Measurements from ENCODE around the gene RNF213. TPM values are rescaled to one million over a fixed set of nuclear protein-coding genes. Genes with fewer than 3 reads are reported as not detected.

Gene RNF213
- total RNA-seq, 1 experiment from 2014 or later, result 15.0 TPM

DNA sequence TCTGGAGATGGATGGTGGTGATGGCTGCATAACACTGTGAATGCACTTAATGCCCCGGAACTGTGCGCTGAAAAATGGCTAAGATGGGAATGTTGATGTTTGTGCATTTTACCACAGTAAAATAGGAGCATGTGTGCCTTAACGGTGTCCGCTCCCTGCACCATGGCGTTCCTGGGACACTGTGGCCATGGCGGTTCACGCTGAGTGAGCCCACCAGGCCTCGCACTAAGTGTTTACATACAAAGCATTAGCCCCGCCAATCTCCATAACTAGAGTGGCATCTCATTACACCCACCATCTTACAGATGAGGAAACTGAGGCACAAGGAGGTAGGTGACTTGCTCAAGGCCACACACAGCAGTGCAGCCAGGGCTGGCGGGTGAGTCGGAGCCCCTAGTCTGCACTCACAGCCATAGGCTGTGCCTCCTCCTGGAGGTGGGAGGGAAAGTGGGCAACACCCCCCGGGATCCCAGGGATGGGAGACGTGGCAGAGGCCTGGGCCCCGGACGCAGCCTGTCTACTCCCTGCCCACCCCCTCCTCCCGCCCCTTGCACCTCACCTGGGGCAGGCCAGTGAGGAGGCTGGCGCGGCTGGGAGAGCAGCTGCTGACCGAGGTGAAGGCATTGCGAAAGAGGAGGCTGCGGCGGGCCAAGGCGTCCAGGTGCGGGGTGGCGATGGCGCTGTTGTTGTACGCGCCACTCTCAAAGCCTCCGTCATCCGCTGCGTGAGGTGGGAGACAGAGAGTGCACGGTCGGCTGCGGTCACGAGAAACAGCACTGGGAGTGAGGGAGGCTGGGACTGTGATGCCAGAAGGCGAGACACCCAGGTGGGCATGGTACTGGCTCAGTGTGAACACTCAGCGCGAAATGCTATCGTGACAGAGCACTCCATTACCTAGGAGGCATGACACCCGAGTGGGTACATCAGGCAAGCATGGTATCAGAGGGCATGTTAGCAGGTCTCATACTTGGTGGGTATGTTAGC is 43.9 kb upstream of the RNF213 start:
- no peak overlapping the region for H3K27ac ChIP-seq (ENCODE audit: low read length)
- H3K36me3 ChIP-seq (ENCODE audit: insufficient read depth, low read length), result no peaks in the 10 kb centered on the region
- peaks cover 9% of the 10 kb centered on the region; the same call in 1 of the 2 replicates for H3K79me2 ChIP-seq (ENCODE audit: low read length)
- no peak overlapping the region for H3K9ac ChIP-seq (ENCODE audit: low read length)
- H3K9me3 ChIP-seq (ENCODE audit: low read length), result no peaks in the 10 kb centered on the region
- H3K4me1 ChIP-seq (ENCODE audit: low read length), result peaks cover 16% of the 10 kb centered on the region
- H3K27me3 ChIP-seq (ENCODE audit: low read length), result no peaks in the 10 kb centered on the region
- H3K4me3 ChIP-seq (ENCODE audit: low read length), result no peak overlapping the region
- no peak for DNase-seq
- H3K9me2 ChIP-seq (replicated peaks; ENCODE audit: insufficient read depth, low read length), result no peaks in the 10 kb centered on the region
- H4K20me1 ChIP-seq (ENCODE audit: insufficient read depth, low read depth, low read length), result no peaks in the 10 kb centered on the region; the same call in 1 of the 2 replicates
- no peak overlapping the region for H3K4me2 ChIP-seq (ENCODE audit: low read depth, low read length, poor library complexity, severe bottlenecking)
- H2AFZ ChIP-seq (ENCODE audit: low read length), result no peak overlapping the region

GRCh38 chr17:80217703-80218362 is 42.8 kb upstream of the RNF213 start:
- H3K4me3 ChIP-seq (ENCODE audit: low read length), result no peak overlapping the region
- H3K4me2 ChIP-seq (ENCODE audit: low read depth, low read length, poor library complexity, severe bottlenecking), result no peak overlapping the region
- H3K36me3 ChIP-seq (ENCODE audit: insufficient read depth, low read length), result no peaks in the 10 kb centered on the region
- no peak overlapping the region for H3K27ac ChIP-seq (ENCODE audit: low read length)
- no peaks in the 10 kb centered on the region; the same call in 1 of the 2 replicates for H4K20me1 ChIP-seq (ENCODE audit: insufficient read depth, low read depth, low read length)
- peaks cover 16% of the 10 kb centered on the region for H3K4me1 ChIP-seq (ENCODE audit: low read length)
- DNase-seq, result no peak
- no peak overlapping the region for H2AFZ ChIP-seq (ENCODE audit: low read length)
- no peaks in the 10 kb centered on the region for H3K27me3 ChIP-seq (ENCODE audit: low read length)
- no peaks in the 10 kb centered on the region for H3K9me3 ChIP-seq (ENCODE audit: low read length)
- no peak overlapping the region for H3K9ac ChIP-seq (ENCODE audit: low read length)
- H3K79me2 ChIP-seq (ENCODE audit: low read length), result peaks cover 9% of the 10 kb centered on the region; the same call in 1 of the 2 replicates
- H3K9me2 ChIP-seq (replicated peaks; ENCODE audit: insufficient read depth, low read length), result no peaks in the 10 kb centered on the region

DNA sequence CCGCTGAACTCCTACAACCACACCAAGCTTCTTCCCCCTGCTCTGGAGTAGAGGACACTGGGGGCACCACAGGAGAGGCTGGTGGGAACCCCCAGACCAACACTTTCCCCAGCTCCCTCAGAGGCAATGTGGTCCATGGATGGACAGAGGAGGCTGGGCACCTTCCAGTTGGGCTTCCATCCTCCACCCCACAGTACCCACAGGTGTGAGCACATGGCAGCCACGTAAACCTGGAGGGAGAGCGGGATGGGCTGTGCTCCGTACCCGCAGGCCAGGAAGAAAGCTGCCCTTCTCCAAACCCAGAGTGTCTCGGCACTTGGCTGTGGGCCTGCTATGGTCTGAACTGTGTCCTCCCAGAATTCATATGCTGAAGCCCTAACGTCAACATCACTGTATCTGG is 42.3 kb upstream of the RNF213 start:
- Histone ChIP-seq H3K4me3 (ENCODE audit: low read length) (no peak overlapping the region), H2AFZ (ENCODE audit: low read length) (no peak overlapping the region), H3K9me2 (replicated peaks; ENCODE audit: insufficient read depth, low read length) (no peaks in the 10 kb centered on the region), H3K4me1 (ENCODE audit: low read length) (peaks cover 16% of the 10 kb centered on the region), H4K20me1 (ENCODE audit: insufficient read depth, low read depth, low read length) (no peaks in the 10 kb centered on the region; the same call in 1 of the 2 replicates), H3K9me3 (ENCODE audit: low read length) (no peaks in the 10 kb centered on the region), H3K27me3 (ENCODE audit: low read length) (no peaks in the 10 kb centered on the region), H3K79me2 (ENCODE audit: low read length) (peaks cover 9% of the 10 kb centered on the region; the same call in 1 of the 2 replicates), H3K9ac (ENCODE audit: low read length) (no peak overlapping the region), H3K4me2 (ENCODE audit: low read depth, low read length, poor library complexity, severe bottlenecking) (no peak overlapping the region), H3K36me3 (ENCODE audit: insufficient read depth, low read length) (no peaks in the 10 kb centered on the region), H3K27ac (ENCODE audit: low read length) (no peak overlapping the region)
- no peak for DNase-seq

GRCh38 chr17:80219013-80219762 is 41.5 kb upstream of the RNF213 start:
- Histone ChIP-seq H3K27ac (ENCODE audit: low read length) (peak overlapping the region; percentile 54), H3K36me3 (ENCODE audit: insufficient read depth, low read length) (no peaks in the 10 kb centered on the region), H2AFZ (ENCODE audit: low read length) (peak overlapping the region; percentile 91; the same call in 1 of the 2 replicates), H3K9ac (ENCODE audit: low read length) (peak overlapping the region; percentile 95), H3K4me3 (ENCODE audit: low read length) (peak overlapping the region; percentile 97), H3K27me3 (ENCODE audit: low read length) (no peaks in the 10 kb centered on the region), H3K79me2 (ENCODE audit: low read length) (peaks cover 9% of the 10 kb centered on the region; the same call in 1 of the 2 replicates), H3K4me2 (ENCODE audit: low read depth, low read length, poor library complexity, severe bottlenecking) (peak overlapping the region; percentile 98), H4K20me1 (ENCODE audit: insufficient read depth, low read depth, low read length) (no peaks in the 10 kb centered on the region; the same call in 1 of the 2 replicates), H3K9me2 (replicated peaks; ENCODE audit: insufficient read depth, low read length) (no peaks in the 10 kb centered on the region), H3K4me1 (ENCODE audit: low read length) (peaks cover 16% of the 10 kb centered on the region), H3K9me3 (ENCODE audit: low read length) (no peaks in the 10 kb centered on the region)
- DNase-seq, result peak; percentile 90

- Histone ChIP-seq H3K4me1 (ENCODE audit: low read length) (peaks cover 16% of the 10 kb centered on the region), H2AFZ (ENCODE audit: low read length) (peak overlapping the region; percentile 91; the same call in 1 of the 2 replicates), H3K9me3 (ENCODE audit: low read length) (no peaks in the 10 kb centered on the region), H3K36me3 (ENCODE audit: insufficient read depth, low read length) (no peaks in the 10 kb centered on the region), H3K79me2 (ENCODE audit: low read length) (peaks cover 9% of the 10 kb centered on the region; the same call in 1 of the 2 replicates), H4K20me1 (ENCODE audit: insufficient read depth, low read depth, low read length) (no peaks in the 10 kb centered on the region; the same call in 1 of the 2 replicates), H3K27me3 (ENCODE audit: low read length) (no peaks in the 10 kb centered on the region), H3K27ac (ENCODE audit: low read length) (peak overlapping the region; percentile 54), H3K4me3 (ENCODE audit: low read length) (peak overlapping the region; percentile 97), H3K4me2 (ENCODE audit: low read depth, low read length, poor library complexity, severe bottlenecking) (peak overlapping the region; percentile 98), H3K9me2 (replicated peaks; ENCODE audit: insufficient read depth, low read length) (no peaks in the 10 kb centered on the region), H3K9ac (ENCODE audit: low read length) (peak overlapping the region; percentile 95)
- no peak for DNase-seq
Observed at GRCh38 chr17:80219763-80220053, 40.9 kb upstream of the RNF213 start.

GRCh38 chr17:80220054-80220735 is 40.5 kb upstream of the RNF213 start, which contains the start of the genes SGSH and SLC26A11:
Gene SGSH, minus strand, starts transcription at chr17:80220333. Its CDS starts 20 bp downstream, at chr17:80220313.
Gene SLC26A11, plus strand, starts transcription at chr17:80220427. Its CDS starts 1,134 bp downstream, at chr17:80221561.
- Histone ChIP-seq H3K9me3 (ENCODE audit: low read length) (no peaks in the 10 kb centered on the region), H3K9me2 (replicated peaks; ENCODE audit: insufficient read depth, low read length) (no peaks in the 10 kb centered on the region), H3K27me3 (ENCODE audit: low read length) (no peaks in the 10 kb centered on the region), H3K4me1 (ENCODE audit: low read length) (peaks cover 16% of the 10 kb centered on the region), H3K9ac (ENCODE audit: low read length) (peak within 1 kb of the TSS; percentile 95), H3K4me2 (ENCODE audit: low read depth, low read length, poor library complexity, severe bottlenecking) (peak within 1 kb of the TSS; percentile 98), H3K36me3 (ENCODE audit: insufficient read depth, low read length) (no peaks in the 10 kb centered on the region), H4K20me1 (ENCODE audit: insufficient read depth, low read depth, low read length) (no peaks in the 10 kb centered on the region; the same call in 1 of the 2 replicates), H2AFZ (ENCODE audit: low read length) (peak within 1 kb of the TSS; percentile 91; the same call in 1 of the 2 replicates), H3K4me3 (ENCODE audit: low read length) (peak within 1 kb of the TSS; percentile 97), H3K79me2 (ENCODE audit: low read length) (peaks cover 9% of the 10 kb centered on the region; the same call in 1 of the 2 replicates), H3K27ac (ENCODE audit: low read length) (peak within 1 kb of the TSS; percentile 54)
- DNase-seq, result peak; percentile 80

- no peaks in the 10 kb centered on the region for H3K9me3 ChIP-seq (ENCODE audit: low read length)
- no peaks in the 10 kb centered on the region for H3K9me2 ChIP-seq (replicated peaks; ENCODE audit: insufficient read depth, low read length)
- H3K4me3 ChIP-seq (ENCODE audit: low read length), result peak overlapping the region; percentile 97
- peak overlapping the region; percentile 91; the same call in 1 of the 2 replicates for H2AFZ ChIP-seq (ENCODE audit: low read length)
- peak overlapping the region; percentile 98 for H3K4me2 ChIP-seq (ENCODE audit: low read depth, low read length, poor library complexity, severe bottlenecking)
- H3K79me2 ChIP-seq (ENCODE audit: low read length), result peaks cover 9% of the 10 kb centered on the region; the same call in 1 of the 2 replicates
- no peaks in the 10 kb centered on the region for H3K27me3 ChIP-seq (ENCODE audit: low read length)
- H3K4me1 ChIP-seq (ENCODE audit: low read length), result peaks cover 16% of the 10 kb centered on the region
- no peak for DNase-seq
- H3K36me3 ChIP-seq (ENCODE audit: insufficient read depth, low read length), result no peaks in the 10 kb centered on the region
- H4K20me1 ChIP-seq (ENCODE audit: insufficient read depth, low read depth, low read length), result no peaks in the 10 kb centered on the region; the same call in 1 of the 2 replicates
- H3K27ac ChIP-seq (ENCODE audit: low read length), result no peak overlapping the region
- peak overlapping the region; percentile 95 for H3K9ac ChIP-seq (ENCODE audit: low read length)
Observed at GRCh38 chr17:80220736-80221215, 39.9 kb upstream of the RNF213 start.
